GM18508 (cell line): ENCODE results near the gene LACC1.

Experiments
- ATAC-seq: cut with Tn5 transposase; IDR thresholded peaks from one replicate; pipeline ENCODE4 v1.9.1; 2021; ENCODE audit warnings: moderate number of reproducible peaks; ENCODE audit not compliant: insufficient read depth, unreplicated experiment

LACC1 gene

DNA sequence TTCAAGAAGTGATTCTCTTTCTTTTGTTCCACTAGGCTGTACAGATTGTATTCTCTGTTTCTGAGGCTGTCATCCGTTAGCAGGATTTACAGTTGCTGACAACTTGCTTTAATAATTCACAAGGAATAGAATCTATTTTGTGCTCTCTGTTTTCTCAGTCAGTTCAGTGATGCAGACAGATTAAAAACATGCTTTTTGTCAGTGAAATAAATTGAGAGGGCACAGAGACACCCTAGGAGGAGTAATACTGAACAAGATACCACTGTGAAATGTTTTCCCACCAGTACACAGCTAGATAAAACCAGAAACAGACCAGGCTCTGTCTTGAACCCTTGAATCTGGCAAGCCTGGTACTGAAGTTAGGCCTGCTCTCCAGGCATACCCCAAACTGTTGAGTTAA is 58.7 kb downstream of the LACC1 start:
- no peak for ATAC-seq

DNA sequence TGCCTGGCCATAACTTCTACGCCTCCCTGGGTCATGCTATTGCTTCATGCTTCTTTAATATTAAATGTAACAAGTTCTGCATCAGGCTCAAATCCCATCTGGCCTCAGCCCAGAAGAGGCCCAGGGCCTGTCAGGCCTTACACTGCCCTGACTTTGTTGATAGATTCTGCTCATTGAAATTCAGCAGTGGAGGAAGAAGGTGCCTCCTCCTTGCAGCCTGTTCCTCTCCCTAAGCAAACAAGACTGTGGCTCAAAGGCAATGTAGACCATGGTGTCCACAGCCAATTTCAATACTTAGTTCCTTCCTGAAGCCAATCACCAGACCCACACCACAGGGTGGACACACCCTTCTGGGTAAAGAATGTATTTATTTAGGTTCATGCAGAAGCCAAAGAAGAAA is 59.4 kb downstream of the LACC1 start:
- ATAC-seq, result no peak

DNA sequence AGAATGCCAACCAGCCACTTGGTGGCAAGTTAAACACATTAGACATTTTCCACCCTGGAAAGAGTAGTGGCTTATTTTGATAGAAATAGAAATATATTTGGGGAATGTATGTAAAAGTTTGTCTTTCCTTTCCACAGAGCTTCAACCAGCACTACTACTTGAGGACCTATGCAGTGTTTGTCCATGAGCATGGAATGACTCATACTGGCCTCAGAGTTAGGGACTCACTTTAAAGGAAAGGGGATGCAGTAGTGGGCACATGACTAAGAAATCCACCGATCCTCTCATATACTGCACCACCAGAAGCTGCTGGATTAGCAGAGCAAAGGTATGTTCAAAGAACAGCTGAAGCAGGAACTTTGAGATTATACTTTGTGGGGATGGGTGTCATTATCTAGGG is 62.6 kb downstream of the LACC1 start:
- ATAC-seq, result no peak
